ENCODE data around the gene SALL4.

GRCh38 chr20:51789434-51789833 lies 12.9 kb downstream of the SALL4 start:
- no peak for TF ChIP-seq ZEB2 (tag by site-specific recombination; IDR thresholded peaks at IDR 0.05)
- TF ChIP-seq ELK4 (IDR thresholded peaks at IDR 0.05; ENCODE audit: borderline replicate concordance, low read depth, low read length) = no peak
- TF ChIP-seq GLIS1 (tag by site-specific recombination; IDR thresholded peaks at IDR 0.05) = no peak
- TF ChIP-seq ZNF292 (tag by site-specific recombination; IDR thresholded peaks at IDR 0.05; ENCODE audit: borderline replicate concordance, low read depth) = no peak
- no peak for TF ChIP-seq ZNF624 (tag by site-specific recombination; IDR thresholded peaks at IDR 0.05)
- TF ChIP-seq ZNF585B (tag by site-specific recombination; IDR thresholded peaks at IDR 0.05) = no peak
- TF ChIP-seq CTCF (tag by site-specific recombination; IDR thresholded peaks at IDR 0.05) = no peak
- TF ChIP-seq ZFP69B (tag by site-specific recombination; IDR thresholded peaks at IDR 0.05) = no peak
- no peak for TF ChIP-seq PRDM10 (tag by site-specific recombination; IDR thresholded peaks at IDR 0.05)
- no peak for TF ChIP-seq ZNF785 (tag by site-specific recombination; IDR thresholded peaks at IDR 0.05)

Data from HEK293 (cell line).